ENCODE data around the gene RASL10B. TPM values are rescaled to one million over a fixed set of nuclear protein-coding genes. Genes with fewer than 3 reads are reported as not detected.

Gene RASL10B
- total RNA-seq, 4 donors from 2014 or later: 10.3 to 28.1 (median 17.4) TPM

DNA sequence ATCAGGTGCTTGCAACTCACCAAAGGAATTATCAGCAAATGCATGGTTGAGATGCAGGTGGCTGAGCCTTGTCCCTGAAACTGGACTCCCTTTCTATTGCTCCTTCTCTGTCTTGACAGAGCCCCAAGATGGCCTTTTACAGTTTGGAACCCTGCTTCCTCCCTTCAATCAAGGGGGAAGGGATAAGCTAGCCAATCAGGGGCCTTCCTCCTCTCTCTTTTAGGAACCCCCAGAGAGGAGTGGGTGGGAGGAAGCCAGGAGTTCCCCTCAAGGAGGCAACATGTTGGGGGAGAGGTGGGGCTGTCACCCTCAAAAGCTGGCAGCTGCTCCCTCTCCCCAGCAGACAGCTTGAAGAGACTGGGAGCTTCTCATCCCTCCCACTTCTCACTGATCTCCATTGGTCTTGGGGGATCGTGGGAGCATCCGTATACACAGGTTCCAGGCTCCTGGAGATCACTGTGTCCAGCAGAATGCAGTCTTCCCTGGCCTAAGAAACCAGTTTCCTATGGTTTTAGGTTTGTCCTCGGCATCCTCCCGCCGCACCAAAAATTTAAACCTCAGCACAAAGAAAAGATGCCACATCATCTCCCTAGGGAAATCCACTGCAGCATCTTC lies 7.2 kb downstream of the RASL10B start:
- intact Hi-C loops (cut with DNase I): no loop called here
- no peak overlapping the region for H3K4me3 ChIP-seq
- no peaks in the 10 kb centered on the region for H3K36me3 ChIP-seq
- TF ChIP-seq CTCF (IDR thresholded peaks at IDR 0.05) (no peak), POLR2A (IDR thresholded peaks at IDR 0.05; ENCODE audit: low read depth) (no peak), EP300 (IDR thresholded peaks at IDR 0.05) (no peak), POLR2AphosphoS5 (IDR thresholded peaks at IDR 0.05) (no peak)
- no peak overlapping the region for H3K27ac ChIP-seq (replicated peaks in 1 of 4)
- peaks cover 3 to 41% (median 21%) of the 10 kb centered on the region in 4 donors for H3K27me3 ChIP-seq
- no peak for DNase-seq (ENCODE audit: extremely low spot score)
- WGBS: 91% methylated on average over 5 of the region's 5 CpGs
- H3K9me3 ChIP-seq: no peaks in the 10 kb centered on the region
- H3K4me1 ChIP-seq: peaks cover 7 to 17% (median 12%) of the 10 kb centered on the region in 4 donors

- H3K27ac ChIP-seq (replicated peaks in 1 of 4): no peak overlapping the region
- TF ChIP-seq POLR2AphosphoS5 (IDR thresholded peaks at IDR 0.05): no peak
- TF ChIP-seq POLR2A (IDR thresholded peaks at IDR 0.05; ENCODE audit: low read depth): no peak
- no peak for TF ChIP-seq EP300 (IDR thresholded peaks at IDR 0.05)
- no peak for TF ChIP-seq CTCF (IDR thresholded peaks at IDR 0.05)
- no peaks in the 10 kb centered on the region for H3K9me3 ChIP-seq
- intact Hi-C loops (cut with DNase I): no loop called here
- H3K36me3 ChIP-seq: no peaks in the 10 kb centered on the region
- WGBS: 100% methylated on average over 1 of the region's 7 CpGs
- no peak overlapping the region for H3K4me3 ChIP-seq
- peaks cover 3 to 57% (median 28%) of the 10 kb centered on the region in 4 donors for H3K27me3 ChIP-seq
- H3K4me1 ChIP-seq: peaks cover 7 to 16% (median 12%) of the 10 kb centered on the region in 4 donors
- no peak for DNase-seq (ENCODE audit: extremely low spot score)
These were observed 8.8 kb downstream of the RASL10B start for GRCh38 chr17:35740216-35740615.

DNA sequence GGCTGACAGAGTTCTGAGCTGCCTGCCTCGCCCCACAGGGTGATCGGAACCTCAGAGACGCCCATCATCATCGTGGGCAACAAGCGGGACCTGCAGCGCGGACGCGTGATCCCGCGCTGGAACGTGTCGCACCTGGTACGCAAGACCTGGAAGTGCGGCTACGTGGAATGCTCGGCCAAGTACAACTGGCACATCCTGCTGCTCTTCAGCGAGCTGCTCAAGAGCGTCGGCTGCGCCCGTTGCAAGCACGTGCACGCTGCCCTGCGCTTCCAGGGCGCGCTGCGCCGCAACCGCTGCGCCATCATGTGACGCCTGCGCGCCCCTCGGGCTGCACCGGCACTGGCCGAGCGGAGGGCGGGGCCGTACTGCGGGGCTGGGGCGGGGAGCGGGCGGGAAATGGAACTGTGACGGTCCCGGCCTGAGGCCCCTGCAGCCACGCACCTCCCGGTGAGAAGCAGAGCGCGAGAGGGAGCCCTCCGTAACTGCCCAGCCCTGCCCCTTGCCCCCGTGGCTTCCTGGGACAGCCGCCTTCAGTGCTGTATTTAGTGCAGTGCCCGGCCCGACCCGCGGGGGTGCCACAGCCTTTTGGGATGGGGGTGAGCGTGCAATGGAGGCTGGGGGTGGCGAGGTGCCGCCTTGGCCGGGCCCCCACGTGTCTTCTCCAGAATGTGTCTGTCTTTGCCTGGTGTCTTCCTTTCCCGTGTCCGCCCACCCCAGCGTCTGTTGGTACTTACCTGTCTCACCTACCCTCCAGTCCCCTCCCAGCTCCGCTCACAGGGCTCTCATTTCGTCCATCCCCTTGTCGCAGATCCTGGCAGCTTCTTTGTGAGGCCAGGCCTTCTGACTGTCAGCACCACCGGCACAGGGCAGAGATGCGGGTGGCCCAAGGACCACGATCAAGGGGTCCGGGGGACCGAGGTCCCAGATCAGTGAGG lies 9.8 kb downstream of the RASL10B start:
- H3K27me3 ChIP-seq: peaks cover 3 to 67% (median 28%) of the 10 kb centered on the region in 4 donors
- no peak for DNase-seq (ENCODE audit: extremely low spot score)
- intact Hi-C loops (cut with DNase I): no loop called here

GRCh38 chr17:35742496-35742895 lies 11.1 kb downstream of the RASL10B start:
- TF ChIP-seq CTCF (IDR thresholded peaks at IDR 0.05) (no peak), POLR2AphosphoS5 (IDR thresholded peaks at IDR 0.05) (no peak), POLR2A (IDR thresholded peaks at IDR 0.05; ENCODE audit: low read depth) (no peak), EP300 (IDR thresholded peaks at IDR 0.05) (no peak)
- intact Hi-C loops (cut with DNase I): no loop called here
- Histone ChIP-seq H3K27ac (replicated peaks in 1 of 4) (no peak overlapping the region), H3K36me3 (no peaks in the 10 kb centered on the region), H3K9me3 (no peaks in the 10 kb centered on the region), H3K4me3 (no peak overlapping the region), H3K4me1 (peaks cover 7 to 20% (median 17%) of the 10 kb centered on the region in 4 donors), H3K27me3 (peaks cover 3 to 78% (median 28%) of the 10 kb centered on the region in 4 donors)
- no peak for DNase-seq (ENCODE audit: extremely low spot score)
- WGBS: 71% methylated on average over 7 of the region's 7 CpGs

More for the DNA sequence above, 9.8 kb downstream of the RASL10B start:
- Histone ChIP-seq H3K27ac (replicated peaks in 1 of 4) (no peak overlapping the region), H3K36me3 (no peaks in the 10 kb centered on the region), H3K4me1 (peaks cover 7 to 13% (median 12%) of the 10 kb centered on the region in 4 donors), H3K9me3 (no peaks in the 10 kb centered on the region), H3K4me3 (peak overlapping the region; percentile 19 to 34 (median 25))
- TF ChIP-seq CTCF (IDR thresholded peaks at IDR 0.05): peak in 1 of 3 experiments; percentile 5
- TF ChIP-seq POLR2AphosphoS5 (IDR thresholded peaks at IDR 0.05): no peak
- no peak for TF ChIP-seq EP300 (IDR thresholded peaks at IDR 0.05)
- TF ChIP-seq POLR2A (IDR thresholded peaks at IDR 0.05; ENCODE audit: low read depth): no peak
- WGBS: 15% methylated on average over 40 of the region's 73 CpGs
